Ishikawa (cell line): ENCODE results near the gene RNMT.
A peak's percentile ranks its signal among the peaks of the same experiment; 100 is the strongest.

Experiments used
- CEBPB ChIP-seq: IDR thresholded peaks from 2 replicates; pipeline ENCODE4 v1.6.1; 2012
- CREB1 ChIP-seq: IDR thresholded peaks from 2 replicates; pipeline ENCODE4 v1.6.1; 2012; ENCODE audit warnings: low read depth
- EGR1 ChIP-seq: IDR thresholded peaks from 2 replicates; pipeline ENCODE4 v1.6.1; 2012
- EP300 ChIP-seq: IDR thresholded peaks from 2 replicates; pipeline ENCODE4 v1.6.1; 2012; ENCODE audit warnings: borderline replicate concordance
- FOXM1 ChIP-seq: IDR thresholded peaks from 2 replicates; pipeline ENCODE4 v1.6.1; 2012; ENCODE audit warnings: low read depth, borderline replicate concordance
- NFIC ChIP-seq: IDR thresholded peaks from 2 replicates; pipeline ENCODE4 v1.6.1; 2012
- RAD21 ChIP-seq: IDR thresholded peaks from 2 replicates; pipeline ENCODE4 v1.6.1; 2012; ENCODE audit warnings: low read depth
- TAF1 ChIP-seq: IDR thresholded peaks from 2 replicates; pipeline ENCODE4 v1.6.1; 2012; ENCODE audit warnings: low read depth, mild to moderate bottlenecking
- TCF12 ChIP-seq: IDR thresholded peaks from 2 replicates; pipeline ENCODE4 v1.6.1; 2012; ENCODE audit warnings: low read depth
- TEAD4 ChIP-seq: IDR thresholded peaks from 2 replicates; pipeline ENCODE4 v1.6.1; 2012
- USF1 ChIP-seq: IDR thresholded peaks from 2 replicates; pipeline ENCODE4 v1.6.1; 2012
- YY1 ChIP-seq: IDR thresholded peaks from 2 replicates; pipeline ENCODE4 v1.6.1; 2012; ENCODE audit warnings: low read depth
- ZBTB7A ChIP-seq: IDR thresholded peaks from 2 replicates; pipeline ENCODE4 v1.6.1; 2012; ENCODE audit warnings: low read depth
- TF ChIP-seq, protein P1 (sequence below): IDR thresholded peaks from 2 replicates; pipeline ENCODE4 v1.6.1; 2012; ENCODE audit warnings: low read depth, mild to moderate bottlenecking
- TF ChIP-seq, protein P2 (sequence below): IDR thresholded peaks from 2 replicates; pipeline ENCODE4 v1.6.1; 2012

The RNMT gene

DNA sequence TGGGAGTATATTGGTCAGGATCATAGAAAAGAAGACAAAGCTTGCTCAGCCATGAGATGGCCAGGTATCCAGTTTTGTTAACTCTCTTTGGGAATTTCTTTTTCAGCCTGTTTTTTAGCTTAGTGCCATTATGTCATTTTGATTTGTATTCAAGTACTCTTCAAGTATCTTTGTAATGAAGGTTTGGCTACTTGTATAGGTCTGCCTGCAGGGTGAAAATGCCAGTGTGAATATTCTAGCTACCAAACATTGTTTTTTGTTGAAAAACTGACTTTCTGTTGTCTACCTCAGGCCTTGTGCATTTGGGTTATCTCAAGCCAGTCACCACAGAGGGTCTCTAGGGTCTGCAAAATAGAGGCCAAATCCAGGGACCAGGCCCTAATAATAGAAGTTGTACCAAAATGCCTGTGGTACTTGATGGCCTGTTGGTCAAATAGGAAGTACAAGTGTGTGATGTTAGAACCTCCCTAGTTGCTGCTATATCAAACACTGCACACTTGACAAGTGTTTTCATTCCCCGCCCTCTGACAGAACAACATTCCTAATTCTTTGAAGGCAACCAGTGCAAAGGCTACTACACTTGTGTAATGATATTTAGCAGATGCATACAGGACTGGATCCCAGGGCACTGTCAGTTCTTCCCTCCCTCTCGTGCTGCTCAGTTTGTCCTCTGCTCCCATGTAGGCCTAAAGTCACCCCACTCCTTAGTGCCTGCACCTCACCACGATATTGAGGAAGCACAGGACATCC lies 36.4 kb downstream of the RNMT start:
- TF ChIP-seq TEAD4 (no peak), USF1 (no peak), RAD21 (no peak), EGR1 (no peak), CEBPB (no peak)
- TF ChIP-seq, protein P1, sequence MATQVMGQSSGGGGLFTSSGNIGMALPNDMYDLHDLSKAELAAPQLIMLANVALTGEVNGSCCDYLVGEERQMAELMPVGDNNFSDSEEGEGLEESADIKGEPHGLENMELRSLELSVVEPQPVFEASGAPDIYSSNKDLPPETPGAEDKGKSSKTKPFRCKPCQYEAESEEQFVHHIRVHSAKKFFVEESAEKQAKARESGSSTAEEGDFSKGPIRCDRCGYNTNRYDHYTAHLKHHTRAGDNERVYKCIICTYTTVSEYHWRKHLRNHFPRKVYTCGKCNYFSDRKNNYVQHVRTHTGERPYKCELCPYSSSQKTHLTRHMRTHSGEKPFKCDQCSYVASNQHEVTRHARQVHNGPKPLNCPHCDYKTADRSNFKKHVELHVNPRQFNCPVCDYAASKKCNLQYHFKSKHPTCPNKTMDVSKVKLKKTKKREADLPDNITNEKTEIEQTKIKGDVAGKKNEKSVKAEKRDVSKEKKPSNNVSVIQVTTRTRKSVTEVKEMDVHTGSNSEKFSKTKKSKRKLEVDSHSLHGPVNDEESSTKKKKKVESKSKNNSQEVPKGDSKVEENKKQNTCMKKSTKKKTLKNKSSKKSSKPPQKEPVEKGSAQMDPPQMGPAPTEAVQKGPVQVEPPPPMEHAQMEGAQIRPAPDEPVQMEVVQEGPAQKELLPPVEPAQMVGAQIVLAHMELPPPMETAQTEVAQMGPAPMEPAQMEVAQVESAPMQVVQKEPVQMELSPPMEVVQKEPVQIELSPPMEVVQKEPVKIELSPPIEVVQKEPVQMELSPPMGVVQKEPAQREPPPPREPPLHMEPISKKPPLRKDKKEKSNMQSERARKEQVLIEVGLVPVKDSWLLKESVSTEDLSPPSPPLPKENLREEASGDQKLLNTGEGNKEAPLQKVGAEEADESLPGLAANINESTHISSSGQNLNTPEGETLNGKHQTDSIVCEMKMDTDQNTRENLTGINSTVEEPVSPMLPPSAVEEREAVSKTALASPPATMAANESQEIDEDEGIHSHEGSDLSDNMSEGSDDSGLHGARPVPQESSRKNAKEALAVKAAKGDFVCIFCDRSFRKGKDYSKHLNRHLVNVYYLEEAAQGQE: no peak

- no peak for TF ChIP-seq USF1
- no peak for TF ChIP-seq EGR1
- TF ChIP-seq, protein P2, sequence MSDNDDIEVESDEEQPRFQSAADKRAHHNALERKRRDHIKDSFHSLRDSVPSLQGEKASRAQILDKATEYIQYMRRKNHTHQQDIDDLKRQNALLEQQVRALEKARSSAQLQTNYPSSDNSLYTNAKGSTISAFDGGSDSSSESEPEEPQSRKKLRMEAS: no peak
- TF ChIP-seq CREB1: no peak
- no peak for TF ChIP-seq ZBTB7A
- TF ChIP-seq TEAD4: no peak
- no peak for TF ChIP-seq NFIC
- TF ChIP-seq TCF12: no peak
- no peak for TF ChIP-seq CEBPB
- TF ChIP-seq, protein P1: no peak
- no peak for TF ChIP-seq YY1
- no peak for TF ChIP-seq EP300
- TF ChIP-seq FOXM1: no peak
- no peak for TF ChIP-seq RAD21
Measured at GRCh38 chr18:13775058-13775457, 48.6 kb downstream of the RNMT start.

DNA sequence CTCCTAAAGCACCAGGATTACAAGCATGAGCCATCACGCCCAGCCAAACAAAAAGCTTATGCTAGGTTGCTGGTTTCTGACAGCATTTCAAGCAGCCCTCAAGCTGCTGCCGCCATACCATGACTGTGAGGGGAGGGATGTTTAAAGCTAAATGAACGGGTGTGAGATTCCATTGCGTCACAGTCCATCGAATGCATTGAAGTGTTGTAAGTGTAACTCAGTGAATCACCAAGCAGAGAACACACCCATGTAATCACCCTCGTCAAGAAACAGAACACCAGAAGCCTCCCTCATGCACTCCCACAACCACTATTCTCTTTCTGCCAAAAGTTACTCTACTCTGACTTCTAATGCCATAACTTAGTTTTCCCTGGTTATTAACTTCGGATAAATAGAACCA lies 64.7 kb downstream of the RNMT start:
- TF ChIP-seq TAF1: no peak
- TF ChIP-seq, protein P2: peak; percentile 49; the same call in 1 of the 2 replicates
- TF ChIP-seq, protein P1: no peak
- TF ChIP-seq CEBPB: peak; percentile 51

DNA sequence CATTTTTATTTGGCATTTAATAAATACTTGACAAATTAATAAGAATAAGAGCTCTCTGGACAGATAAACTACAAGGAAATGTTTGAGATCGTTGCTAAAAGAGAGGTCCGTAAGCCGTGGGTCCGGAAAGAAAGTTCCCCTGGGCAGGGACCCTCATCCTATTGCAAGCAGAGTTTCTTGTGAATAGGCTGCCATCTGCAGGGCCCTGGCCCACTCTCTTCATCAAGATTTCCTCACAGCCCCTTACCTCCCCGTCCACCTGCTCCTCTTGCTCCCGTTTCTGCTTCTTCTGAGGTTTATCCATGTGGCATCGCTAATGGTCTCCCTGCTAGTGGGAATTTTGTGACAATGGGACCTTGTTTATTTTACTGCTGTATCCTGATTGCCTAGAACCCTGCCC lies 67.3 kb downstream of the RNMT start:
- TF ChIP-seq NFIC (no peak), RAD21 (peak; percentile 16)

DNA sequence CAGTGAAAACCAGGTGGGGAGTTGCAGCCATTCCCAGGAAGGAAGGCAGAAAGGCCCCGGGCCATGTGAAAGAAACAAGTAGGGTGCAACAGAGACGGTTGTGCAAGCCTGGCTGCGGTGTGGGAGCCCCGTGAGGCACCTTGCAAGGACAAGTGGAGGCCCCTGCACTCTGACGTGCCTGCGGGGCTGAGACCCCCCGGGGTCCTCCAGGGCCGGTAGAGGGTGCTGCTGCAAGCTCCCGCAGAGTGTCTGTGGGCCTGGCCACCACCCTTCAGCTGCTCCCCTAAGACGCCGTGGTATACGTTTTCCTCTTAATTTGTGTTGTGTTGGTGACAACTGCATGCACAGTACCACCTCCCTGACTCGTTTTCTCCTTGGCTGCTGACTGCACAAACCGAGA lies 70.0 kb downstream of the RNMT start:
- TF ChIP-seq RAD21 (no peak), CEBPB (no peak)
- TF ChIP-seq, protein P2: 0 out of 2 replicates have a peak, but pooled peaks have one; percentile 12
- TF ChIP-seq, protein P1: no peak
